ENCODE data around the gene PAX6. TPM values are rescaled to one million over a fixed set of nuclear protein-coding genes. Genes with fewer than 3 reads are reported as not detected.

Gene PAX6
- total and polyA plus RNA-seq, 8 donors: 0.03 to 57.9 (median 1.2) TPM; not detected in 1

- peak in 1 of 2 donors; percentile 6 for DNase-seq
- Histone ChIP-seq H3K4me3 (no peak overlapping the region), H3K27me3 (peaks cover 66 to 100% (median 99%) of the 10 kb centered on the region in 3 donors), H3K27ac (no peak overlapping the region), H3K4me1 (peaks cover 25 to 55% (median 42%) of the 10 kb centered on the region in 4 donors), H3K9me3 (peaks cover 0 to 12% (median 3%) of the 10 kb centered on the region in 4 donors), H3K36me3 (no peaks in the 10 kb centered on the region)
- no peak for TF ChIP-seq POLR2A (IDR thresholded peaks at IDR 0.05)
- TF ChIP-seq, protein P1, sequence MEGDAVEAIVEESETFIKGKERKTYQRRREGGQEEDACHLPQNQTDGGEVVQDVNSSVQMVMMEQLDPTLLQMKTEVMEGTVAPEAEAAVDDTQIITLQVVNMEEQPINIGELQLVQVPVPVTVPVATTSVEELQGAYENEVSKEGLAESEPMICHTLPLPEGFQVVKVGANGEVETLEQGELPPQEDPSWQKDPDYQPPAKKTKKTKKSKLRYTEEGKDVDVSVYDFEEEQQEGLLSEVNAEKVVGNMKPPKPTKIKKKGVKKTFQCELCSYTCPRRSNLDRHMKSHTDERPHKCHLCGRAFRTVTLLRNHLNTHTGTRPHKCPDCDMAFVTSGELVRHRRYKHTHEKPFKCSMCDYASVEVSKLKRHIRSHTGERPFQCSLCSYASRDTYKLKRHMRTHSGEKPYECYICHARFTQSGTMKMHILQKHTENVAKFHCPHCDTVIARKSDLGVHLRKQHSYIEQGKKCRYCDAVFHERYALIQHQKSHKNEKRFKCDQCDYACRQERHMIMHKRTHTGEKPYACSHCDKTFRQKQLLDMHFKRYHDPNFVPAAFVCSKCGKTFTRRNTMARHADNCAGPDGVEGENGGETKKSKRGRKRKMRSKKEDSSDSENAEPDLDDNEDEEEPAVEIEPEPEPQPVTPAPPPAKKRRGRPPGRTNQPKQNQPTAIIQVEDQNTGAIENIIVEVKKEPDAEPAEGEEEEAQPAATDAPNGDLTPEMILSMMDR (IDR thresholded peaks at IDR 0.05): no peak
- TF ChIP-seq POLR2AphosphoS5 (IDR thresholded peaks at IDR 0.05): no peak
- no peak for TF ChIP-seq EP300 (IDR thresholded peaks at IDR 0.05)
- intact Hi-C loops (cut with DNase I; ENCODE audit: low total_unique reads): no loop called here
- 11 to 19% (median 14%) methylated on average over 9 of the region's 9 CpGs for WGBS, 5 donors
These were observed 9.8 kb downstream of the PAX6 start for GRCh38 chr11:31801298-31801702.

DNA sequence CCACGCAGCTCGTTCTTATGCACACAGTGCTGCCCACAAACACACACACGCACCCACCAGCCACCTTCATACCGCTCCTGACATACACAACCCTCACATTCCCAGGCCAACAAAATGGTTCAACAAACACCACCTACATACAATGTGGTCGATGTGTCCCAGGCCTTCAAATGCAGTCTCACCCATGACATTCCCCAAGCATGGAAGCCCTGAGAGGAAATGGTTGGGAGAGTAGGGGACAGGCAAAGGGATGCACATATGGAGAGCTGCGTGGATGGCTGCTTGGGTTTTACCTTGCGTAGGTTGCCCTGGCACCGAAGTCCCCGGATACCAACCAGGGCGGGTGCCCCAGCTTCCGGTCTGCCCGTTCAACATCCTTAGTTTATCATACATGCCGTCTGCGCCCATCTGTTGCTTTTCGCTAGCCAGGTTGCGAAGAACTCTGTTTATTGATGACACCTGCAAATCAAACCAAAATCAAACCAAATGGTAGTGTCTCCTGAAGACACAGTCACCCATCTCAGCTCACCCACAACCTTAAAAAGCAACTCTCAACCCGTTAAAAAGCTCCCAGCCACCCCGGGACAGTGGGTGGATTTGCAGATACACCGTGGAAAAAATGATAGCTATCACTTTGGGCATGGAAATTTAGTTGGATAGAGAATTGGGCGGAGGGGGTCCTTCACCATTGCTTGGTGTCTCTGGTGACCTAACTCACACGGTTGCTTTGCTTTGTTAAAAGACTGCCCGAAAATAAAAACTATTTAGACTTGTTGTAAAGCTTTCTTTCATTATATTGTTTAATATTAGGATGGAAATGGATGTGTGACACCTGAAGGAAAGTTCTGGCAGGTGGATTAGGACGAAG lies 10.5 kb downstream of the PAX6 start:
- Histone ChIP-seq H3K27me3 (peaks cover 59 to 100% (median 99%) of the 10 kb centered on the region in 3 donors), H3K4me1 (peaks cover 24 to 48% (median 37%) of the 10 kb centered on the region in 4 donors), H3K9me3 (peaks cover 0 to 12% (median 3%) of the 10 kb centered on the region in 4 donors), H3K27ac (no peak overlapping the region), H3K36me3 (no peaks in the 10 kb centered on the region), H3K4me3 (no peak overlapping the region)
- intact Hi-C loops (cut with DNase I; ENCODE audit: low total_unique reads): no loop called here
- DNase-seq: peak in 1 of 2 donors; percentile 26
- TF ChIP-seq POLR2A (IDR thresholded peaks at IDR 0.05) (no peak), EP300 (IDR thresholded peaks at IDR 0.05) (no peak), POLR2AphosphoS5 (IDR thresholded peaks at IDR 0.05) (no peak)
- TF ChIP-seq, protein P1 (IDR thresholded peaks at IDR 0.05): no peak
- WGBS, 5 donors: 8 to 12% (median 10%) methylated on average over 23 of the region's 23 CpGs

GRCh38 chr11:31799435-31800397 lies 11.4 kb downstream of the PAX6 start:
- WGBS, 5 donors: 5 to 13% (median 7%) methylated on average over 40 to 48 of the region's 48 CpGs
- intact Hi-C loops (cut with DNase I; ENCODE audit: low total_unique reads): no loop called here

More at GRCh38 chr11:31799435-31800397, 11.4 kb downstream of the PAX6 start:
- Histone ChIP-seq H3K4me3 (no peak overlapping the region), H3K27me3 (peaks cover 51 to 93% (median 91%) of the 10 kb centered on the region in 3 donors), H3K36me3 (no peaks in the 10 kb centered on the region), H3K9me3 (peaks cover 0 to 9% (median 3%) of the 10 kb centered on the region in 4 donors), H3K4me1 (peaks cover 16 to 39% (median 29%) of the 10 kb centered on the region in 4 donors), H3K27ac (no peak overlapping the region)
- TF ChIP-seq EP300 (IDR thresholded peaks at IDR 0.05): no peak
- no peak for TF ChIP-seq POLR2A (IDR thresholded peaks at IDR 0.05)
- no peak for TF ChIP-seq POLR2AphosphoS5 (IDR thresholded peaks at IDR 0.05)
- TF ChIP-seq, protein P1 (IDR thresholded peaks at IDR 0.05): no peak
- DNase-seq: peak in 1 of 2 donors; percentile 16

Measured in stomach (tissue), 9 donors.